HG03139 (cell line): ENCODE measurements around the gene SPDYA.
A peak's percentile ranks its signal among the peaks of the same experiment; 100 is the strongest.
"Not testable (repeated sequence)": the region's sequence is repeated elsewhere in the genome, so short reads cannot be mapped to it uniquely, and the experiment has no call there.

ENCODE experiments used
- ATAC-seq: cut with Tn5 transposase; IDR thresholded peaks from one replicate; pipeline ENCODE4 v1.9.1; 2021; ENCODE audit not compliant: unreplicated experiment

The SPDYA gene

GRCh38 chr2:28810384-28811285, at the start of gene SPDYA:
Gene SPDYA, plus strand, starts transcription at chr2:28810834. Its CDS starts 5,181 bp downstream, at chr2:28816015.
- peak; percentile 84 for ATAC-seq

GRCh38 chr2:28761420-28761819, 49.2 kb upstream of the SPDYA start:
- ATAC-seq = no peak

DNA sequence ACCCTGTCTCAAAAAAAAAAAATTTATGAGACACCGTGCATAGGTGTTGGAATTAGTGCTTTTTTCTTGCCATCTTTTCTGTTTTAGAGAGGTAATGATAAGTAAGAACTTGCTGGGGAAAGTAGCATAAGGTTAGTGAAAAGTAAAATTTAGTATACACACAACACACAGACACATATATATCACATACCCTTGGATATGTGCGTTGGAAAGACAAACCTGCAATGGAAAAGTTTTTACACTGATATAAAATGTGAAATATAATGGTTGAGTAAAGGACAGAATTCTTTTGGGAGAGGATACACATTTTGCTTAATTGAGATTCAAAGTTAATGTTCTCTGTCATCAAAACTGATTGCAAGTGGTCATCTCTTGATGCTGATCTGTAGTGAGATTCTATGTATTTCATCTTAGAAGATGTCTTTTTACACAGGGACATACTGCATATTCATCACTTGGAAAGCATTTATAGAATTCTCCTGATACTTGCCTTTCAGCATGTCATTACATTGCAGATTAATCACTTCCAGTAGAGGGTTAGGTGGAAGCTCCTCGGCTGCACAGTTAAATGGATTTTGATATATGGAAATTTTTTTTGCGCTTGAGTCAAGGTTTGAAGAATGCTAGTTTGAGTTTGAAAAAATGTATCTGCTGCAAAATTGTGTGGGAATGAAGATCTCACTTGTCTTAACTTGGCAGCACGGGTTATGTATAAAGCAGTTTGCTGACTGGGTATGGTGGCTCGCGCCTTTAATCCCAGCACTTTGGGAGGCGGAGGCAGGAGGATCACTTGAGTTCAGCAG, 45.5 kb upstream of the SPDYA start:
- no peak for ATAC-seq

DNA sequence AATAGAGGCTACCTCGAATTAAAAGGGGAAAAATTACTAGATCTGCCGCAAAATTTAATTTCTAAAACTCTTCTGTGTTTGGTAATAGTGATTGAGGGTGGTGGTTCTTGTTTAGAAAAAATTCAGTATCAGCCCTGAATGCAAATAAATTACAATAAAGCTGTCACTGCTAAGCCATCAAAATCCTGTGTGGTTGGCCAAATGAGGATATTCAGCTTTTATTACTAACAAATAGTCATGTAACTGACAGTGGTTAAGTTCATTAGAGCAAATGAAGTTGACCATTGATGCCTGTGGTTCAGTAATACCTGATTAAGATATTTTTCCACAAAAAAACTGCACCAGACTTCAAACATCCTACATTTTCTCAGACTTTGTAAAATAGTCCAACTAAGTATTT, 44.6 kb upstream of the SPDYA start:
- ATAC-seq = no peak

- no peak for ATAC-seq
Observed at GRCh38 chr2:28767337-28767736, 43.3 kb upstream of the SPDYA start.

GRCh38 chr2:28768422-28768821, 42.2 kb upstream of the SPDYA start:
- no peak for ATAC-seq

GRCh38 chr2:28768952-28769351, 41.7 kb upstream of the SPDYA start:
- ATAC-seq = no peak

GRCh38 chr2:28772351-28772750, 38.3 kb upstream of the SPDYA start:
- no peak for ATAC-seq

DNA sequence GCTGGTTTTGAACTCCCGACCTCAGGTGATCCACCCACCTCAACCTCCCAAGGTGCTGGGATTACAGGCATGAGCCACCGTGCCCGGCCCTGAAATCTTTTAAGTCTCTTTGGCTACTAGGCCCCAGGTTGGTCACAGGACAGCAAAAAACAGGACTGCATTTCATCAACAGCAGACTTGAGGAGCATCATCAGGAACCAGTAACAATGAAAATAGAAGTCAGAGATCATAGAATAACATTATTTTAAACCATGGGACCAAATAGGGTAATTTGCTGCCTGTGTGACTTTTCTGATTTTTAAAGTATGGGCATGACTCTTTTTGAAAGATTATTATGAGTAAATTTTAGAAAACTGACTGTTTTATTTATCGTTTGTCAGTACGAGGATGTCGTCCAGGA, 34.2 kb upstream of the SPDYA start:
- ATAC-seq = no peak

- no peak for ATAC-seq
Observed at GRCh38 chr2:28778392-28778791, 32.2 kb upstream of the SPDYA start.

- ATAC-seq = no peak
Observed at GRCh38 chr2:28779001-28779400, 31.6 kb upstream of the SPDYA start.

- no peak for ATAC-seq
Observed at GRCh38 chr2:28780496-28780895, 30.1 kb upstream of the SPDYA start.

DNA sequence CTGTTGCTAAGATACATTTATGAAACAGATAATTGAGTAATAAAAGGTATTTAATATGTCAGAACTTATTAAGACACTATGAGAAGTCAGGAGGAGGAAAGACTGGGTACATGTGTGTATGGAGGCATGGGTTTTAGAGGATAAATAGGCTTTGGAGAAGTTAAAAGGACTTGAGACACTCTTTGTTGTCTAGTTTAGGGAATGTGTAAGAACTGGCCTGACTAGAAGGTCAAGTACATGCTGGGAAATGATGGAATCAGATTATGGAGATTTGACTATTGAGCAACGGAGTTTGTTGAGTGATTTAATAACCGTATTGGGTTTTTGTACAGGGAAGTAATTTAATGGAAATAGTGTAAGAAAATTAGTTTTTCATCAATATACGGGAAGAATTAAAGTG, 28.2 kb upstream of the SPDYA start:
- no peak for ATAC-seq

DNA sequence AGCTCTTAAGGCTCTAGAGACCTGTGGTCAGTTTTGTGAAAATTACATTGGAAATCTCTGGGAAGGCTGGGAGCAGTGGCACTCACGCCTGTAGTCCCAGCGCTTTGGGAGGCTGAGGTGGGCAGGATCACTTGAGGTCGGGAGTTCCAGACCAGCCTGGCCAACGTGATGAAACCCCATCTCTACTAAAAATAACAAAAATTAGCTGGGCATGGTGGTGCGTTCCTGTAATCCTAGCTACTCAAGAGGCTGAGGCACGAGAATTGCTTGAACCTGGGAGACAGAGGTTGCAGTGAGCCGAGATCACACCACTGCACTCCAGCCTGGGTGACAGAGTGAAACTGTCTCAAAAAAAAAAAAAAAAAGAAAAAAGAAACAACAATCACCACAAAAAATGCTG, 26.1 kb upstream of the SPDYA start:
- ATAC-seq = not testable (repeated sequence)

- no peak for ATAC-seq
Observed at GRCh38 chr2:28796620-28797019, 14.0 kb upstream of the SPDYA start.

DNA sequence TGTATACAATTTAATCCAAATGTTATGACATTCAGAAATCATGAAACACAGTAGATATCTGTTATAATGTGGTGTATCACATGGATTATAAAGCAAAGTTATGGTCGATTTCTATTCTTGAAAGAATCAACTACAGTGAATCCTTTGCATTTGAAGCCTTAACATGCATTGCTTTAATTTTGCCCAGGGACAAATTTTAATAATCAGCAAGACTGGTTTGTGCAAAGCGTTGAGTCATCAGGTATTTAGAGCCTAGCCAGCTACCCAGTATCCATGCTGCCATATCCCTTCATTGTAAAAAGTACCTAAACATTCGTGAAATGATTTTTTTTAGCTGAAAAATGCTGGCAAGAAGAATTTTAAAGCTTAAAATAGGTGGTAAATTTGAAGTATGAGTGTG, 8.9 kb upstream of the SPDYA start:
- no peak for ATAC-seq

DNA sequence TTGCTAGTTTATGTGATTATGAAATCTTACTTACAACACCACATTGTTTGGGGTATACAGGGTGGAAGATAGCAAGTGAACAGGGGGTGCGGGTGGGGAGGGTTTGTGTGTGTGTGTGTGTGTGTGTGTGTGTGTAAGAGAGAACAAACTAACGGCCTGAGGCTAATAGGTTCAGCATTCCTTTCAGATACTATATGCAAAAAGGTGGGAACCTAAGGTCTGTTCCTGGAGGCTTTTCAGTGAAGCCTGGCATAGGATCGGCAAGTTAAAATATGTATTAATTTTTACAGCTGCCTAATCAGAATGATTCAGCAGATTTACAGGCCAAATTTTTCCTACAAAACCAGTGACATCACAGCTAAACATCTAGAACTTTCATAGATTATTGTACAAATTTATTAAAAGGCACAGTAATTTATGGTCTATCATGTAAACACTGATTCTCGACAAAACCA, 7.6 kb upstream of the SPDYA start:
- ATAC-seq = no peak

GRCh38 chr2:28809927-28810326, 707 bp upstream of the SPDYA start:
- no peak for ATAC-seq

GRCh38 chr2:28818053-28818452, 7.4 kb downstream of the SPDYA start:
- ATAC-seq = no peak

DNA sequence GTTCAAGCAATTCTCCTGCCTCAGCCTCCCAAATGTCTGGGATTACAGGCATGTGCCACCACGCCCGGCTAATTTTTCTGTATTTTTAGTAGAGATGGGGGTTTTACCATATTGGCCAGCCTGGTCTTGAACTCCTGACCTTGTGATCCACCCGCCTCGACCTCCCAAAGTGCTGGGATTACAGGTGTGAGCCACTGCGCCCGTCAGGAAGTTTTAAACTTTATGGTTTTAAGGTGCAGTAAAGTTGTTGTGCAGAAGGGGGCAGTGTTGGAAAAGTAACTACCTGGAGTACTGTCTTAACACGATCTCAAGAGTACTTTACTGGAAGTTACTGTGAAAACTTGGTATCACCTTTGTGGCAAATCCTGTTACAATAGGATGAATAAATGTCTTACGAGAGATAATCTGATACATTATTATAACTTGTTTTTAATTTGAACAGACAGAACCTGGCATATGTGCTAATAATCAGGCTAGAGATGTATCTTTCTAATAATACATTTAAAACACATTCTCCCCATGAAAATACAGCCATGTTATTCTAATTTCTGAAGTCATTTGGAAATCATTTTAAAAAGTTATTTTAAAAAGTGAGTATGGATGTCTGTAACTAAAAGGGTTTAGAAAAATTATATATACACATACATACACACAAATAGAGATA, 10.8 kb downstream of the SPDYA start:
- no peak for ATAC-seq

- no peak for ATAC-seq
Observed at GRCh38 chr2:28822036-28822435, 11.4 kb downstream of the SPDYA start.
